A549 treated with CORT108297 at 1 μM for 4 hours (cell line): ENCODE measurements around the gene NUDT10. TPM values are rescaled to one million over a fixed set of nuclear protein-coding genes. Genes with fewer than 3 reads are reported as not detected.

Source experiments
- total RNA-seq: library from RNA; stranded (reverse); fragments of 200-300 nt; extraction: Qiagen RNA extraction; gene quantifications from 5 replicates; pipeline ENCODE4 v1.2.3, GENCODE V29; 2022

The NUDT10 gene
- 0.42 to 0.64 TPM (median 0.46 TPM) in 5 replicates for total RNA-seq

DNA sequence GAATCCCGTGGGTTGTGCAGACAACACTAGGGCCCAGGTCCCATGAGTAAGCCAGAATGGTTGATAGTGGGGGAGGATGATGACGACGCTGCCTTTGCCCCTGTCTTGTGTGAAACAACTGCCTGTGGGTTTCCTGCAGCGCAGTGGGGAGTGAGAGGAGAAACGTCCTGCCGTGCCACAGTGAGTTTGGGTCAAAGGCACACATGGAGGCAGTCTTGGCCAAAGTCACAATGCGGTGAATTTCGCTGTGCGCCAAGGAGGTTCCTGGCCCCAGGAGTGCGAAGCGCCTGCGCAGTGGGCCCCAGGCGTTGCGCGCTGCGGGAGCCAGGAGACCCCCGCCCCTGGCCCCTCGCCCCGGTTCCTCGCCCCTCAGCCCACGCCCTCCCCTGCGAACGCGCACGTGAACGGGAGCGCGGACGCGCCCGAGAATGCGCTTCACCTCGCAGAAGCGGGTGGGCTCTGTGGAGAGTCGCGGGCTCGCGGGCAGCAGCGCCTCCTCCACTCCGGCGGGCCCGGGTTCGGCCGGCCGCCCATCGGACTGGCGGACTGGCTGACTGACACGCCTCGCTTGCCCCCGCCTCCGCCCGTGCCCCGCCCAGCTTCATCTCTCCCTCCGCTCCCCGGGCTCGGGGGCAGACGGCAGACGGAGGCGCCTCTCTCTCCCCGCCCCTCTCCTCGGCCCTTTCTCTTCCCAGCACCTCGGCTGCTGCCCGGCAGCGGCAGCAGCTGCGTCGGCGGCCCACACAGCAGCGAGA is at the start of gene NUDT10:
TSS of gene NUDT10 (plus strand) at position 635 of the 755 bp plus-strand sequence. CDS start 144 bp downstream, outside the sequence.

Other genes starting within 250 kb of the NUDT10 start
- 2.8 to 3.8 TPM (median 3.4 TPM) in 5 replicates for gene NUDT11, start 163.8 kb downstream of the NUDT10 start, total RNA-seq